CD4-positive, alpha-beta T cell treated with Interleukin-21 for 1 hour (primary cell): ENCODE results near the gene FAM47C.
"Not testable (repeated sequence)": the region's sequence is repeated elsewhere in the genome, so short reads cannot be mapped to it uniquely, and the experiment has no call there.

ENCODE experiments used
- DNase-seq: peaks from one replicate; pipeline ENCODE4 v3.0.0-alpha.2; 2020

Gene FAM47C

DNA sequence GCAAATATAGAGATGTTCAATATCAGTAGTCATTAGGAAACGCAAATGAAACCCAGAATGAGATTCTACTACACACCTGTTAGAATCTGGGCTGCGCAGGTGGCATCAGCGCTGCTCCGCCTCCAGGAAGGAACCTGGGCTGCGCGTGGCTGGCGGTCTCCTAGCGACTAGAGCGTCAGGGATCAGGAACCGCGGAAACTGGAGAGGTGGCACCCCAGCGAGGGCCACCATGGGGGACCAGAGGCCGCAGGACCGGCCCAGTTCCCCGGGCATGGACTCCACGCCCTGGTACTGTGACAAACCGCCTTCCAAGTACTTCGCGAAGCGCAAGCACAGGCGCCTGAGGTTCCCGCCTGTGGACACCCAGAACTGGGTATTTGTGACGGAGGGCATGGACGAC, at the start of gene FAM47C:
Gene FAM47C, plus strand, starts transcription at position 185 of the 400 bp plus-strand sequence. Its CDS starts 45 bp downstream, at position 230.
- not testable (repeated sequence) for DNase-seq

GRCh38 chrX:36961590-36961989, 46.6 kb upstream of the FAM47C start:
- DNase-seq: no peak

- no peak for DNase-seq
Observed at GRCh38 chrX:36963069-36963808, 44.9 kb upstream of the FAM47C start.

DNA sequence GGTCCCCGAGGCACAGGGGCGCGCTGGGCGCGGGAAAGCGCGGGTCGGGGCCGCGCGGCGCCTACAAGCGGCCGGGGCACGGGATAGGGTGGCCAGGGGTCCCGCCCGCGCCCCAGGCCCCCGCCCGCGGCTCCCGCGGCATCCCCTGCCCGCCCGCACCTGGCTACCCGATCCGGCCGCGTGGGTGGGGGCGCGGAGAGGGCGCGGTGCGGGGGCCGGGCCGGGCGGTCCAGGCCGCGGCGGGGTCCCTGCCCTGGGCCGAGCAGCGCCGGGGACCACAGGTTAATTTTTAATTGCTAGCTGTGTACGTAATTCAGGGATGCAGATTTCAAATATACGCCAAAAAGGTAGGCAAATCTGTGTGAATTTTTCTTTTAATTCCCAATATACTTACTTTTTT, 44.3 kb upstream of the FAM47C start:
- DNase-seq: no peak

GRCh38 chrX:36973575-36973974, 34.6 kb upstream of the FAM47C start:
- no peak for DNase-seq

- DNase-seq: no peak
Observed at GRCh38 chrX:36974911-36975310, 33.3 kb upstream of the FAM47C start.

GRCh38 chrX:36978886-36979285, 29.3 kb upstream of the FAM47C start:
- DNase-seq: no peak

- no peak for DNase-seq
Observed at GRCh38 chrX:36983831-36984230, 24.3 kb upstream of the FAM47C start.

GRCh38 chrX:36985416-36986209, 22.6 kb upstream of the FAM47C start:
- DNase-seq: not testable (repeated sequence)

GRCh38 chrX:36986231-36986630, 21.9 kb upstream of the FAM47C start:
- no peak for DNase-seq

DNA sequence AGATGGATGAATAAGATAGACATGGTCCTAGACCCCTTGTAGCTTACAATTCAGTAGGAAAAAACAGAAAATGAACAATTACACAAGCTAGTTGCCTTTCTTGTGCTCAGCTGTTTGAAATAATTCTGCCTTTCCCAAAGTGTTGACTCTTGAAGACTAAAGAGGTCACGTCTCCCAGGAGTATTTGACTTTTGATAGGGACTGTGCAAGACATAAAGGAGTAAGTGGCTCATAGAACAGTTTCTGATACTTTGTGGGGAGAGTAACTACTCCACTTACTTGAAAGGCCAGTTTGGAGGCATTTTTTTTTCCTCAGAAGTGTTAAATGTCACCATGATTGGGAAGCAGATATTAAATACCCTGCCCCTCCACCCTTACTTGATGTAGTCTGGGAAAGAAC, 21.0 kb upstream of the FAM47C start:
- DNase-seq: not testable (repeated sequence)

DNA sequence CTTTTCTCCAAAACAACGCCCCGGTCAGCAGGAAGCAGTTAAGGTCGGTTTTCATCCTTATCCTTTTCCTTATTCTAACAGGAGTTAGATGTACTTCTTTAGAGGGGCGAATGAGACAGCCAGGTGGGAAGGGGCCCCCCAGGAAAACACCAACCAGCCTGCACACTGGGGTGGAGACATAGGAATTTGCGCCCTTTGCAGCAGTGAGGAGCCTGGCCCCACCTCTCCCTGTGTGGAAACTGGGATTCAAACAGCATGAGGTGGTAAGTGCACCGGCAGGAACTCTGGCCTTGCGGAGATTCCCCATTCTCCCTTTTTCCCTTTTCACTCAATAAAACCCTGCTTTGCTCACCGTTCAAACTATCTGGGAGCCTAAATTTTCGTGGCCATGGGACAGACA, 8.0 kb upstream of the FAM47C start:
- no peak for DNase-seq

GRCh38 chrX:37010496-37010895, 2.3 kb downstream of the FAM47C start:
- no peak for DNase-seq

DNA sequence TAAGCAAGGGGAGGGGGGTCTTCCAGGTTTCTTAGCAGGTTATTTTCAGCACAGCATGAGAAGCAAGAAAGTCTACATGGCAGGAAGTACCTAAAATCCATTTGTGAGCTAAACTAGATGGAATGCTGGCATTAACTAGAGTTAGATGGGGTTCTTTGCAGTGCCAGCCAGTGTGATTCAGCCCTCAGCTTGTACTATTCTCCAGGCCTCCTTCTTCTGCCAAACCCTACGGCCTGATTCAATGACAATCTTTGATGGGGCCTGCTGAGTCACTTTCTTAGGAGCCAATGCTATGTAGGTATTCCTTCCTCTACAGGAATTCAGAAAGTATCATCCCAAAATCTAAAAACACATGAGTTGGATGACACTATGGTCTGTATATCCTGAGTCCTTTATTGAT, 26.1 kb downstream of the FAM47C start:
- not testable (repeated sequence) for DNase-seq

- not testable (repeated sequence) for DNase-seq
Observed at GRCh38 chrX:37036674-37037220, 28.6 kb downstream of the FAM47C start.

DNA sequence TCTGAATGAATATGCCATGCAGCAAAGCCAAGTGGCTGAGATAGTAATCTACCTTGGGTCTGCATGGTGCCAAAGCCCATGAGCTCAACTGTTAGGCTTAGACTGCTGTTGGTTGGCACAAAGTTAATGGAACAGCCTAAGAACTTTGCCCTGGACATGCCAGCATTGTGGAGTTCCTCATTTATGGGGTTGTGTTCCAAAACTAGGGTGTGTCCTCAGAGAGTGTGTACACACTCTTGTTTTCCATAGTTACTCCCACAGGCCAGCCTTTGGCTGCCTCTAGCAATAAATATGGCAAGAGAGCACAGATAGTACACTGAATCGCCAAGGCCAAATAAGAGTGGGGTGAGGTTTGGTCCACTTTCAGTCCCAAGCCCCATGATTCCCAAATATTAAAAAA, 30.6 kb downstream of the FAM47C start:
- not testable (repeated sequence) for DNase-seq

DNA sequence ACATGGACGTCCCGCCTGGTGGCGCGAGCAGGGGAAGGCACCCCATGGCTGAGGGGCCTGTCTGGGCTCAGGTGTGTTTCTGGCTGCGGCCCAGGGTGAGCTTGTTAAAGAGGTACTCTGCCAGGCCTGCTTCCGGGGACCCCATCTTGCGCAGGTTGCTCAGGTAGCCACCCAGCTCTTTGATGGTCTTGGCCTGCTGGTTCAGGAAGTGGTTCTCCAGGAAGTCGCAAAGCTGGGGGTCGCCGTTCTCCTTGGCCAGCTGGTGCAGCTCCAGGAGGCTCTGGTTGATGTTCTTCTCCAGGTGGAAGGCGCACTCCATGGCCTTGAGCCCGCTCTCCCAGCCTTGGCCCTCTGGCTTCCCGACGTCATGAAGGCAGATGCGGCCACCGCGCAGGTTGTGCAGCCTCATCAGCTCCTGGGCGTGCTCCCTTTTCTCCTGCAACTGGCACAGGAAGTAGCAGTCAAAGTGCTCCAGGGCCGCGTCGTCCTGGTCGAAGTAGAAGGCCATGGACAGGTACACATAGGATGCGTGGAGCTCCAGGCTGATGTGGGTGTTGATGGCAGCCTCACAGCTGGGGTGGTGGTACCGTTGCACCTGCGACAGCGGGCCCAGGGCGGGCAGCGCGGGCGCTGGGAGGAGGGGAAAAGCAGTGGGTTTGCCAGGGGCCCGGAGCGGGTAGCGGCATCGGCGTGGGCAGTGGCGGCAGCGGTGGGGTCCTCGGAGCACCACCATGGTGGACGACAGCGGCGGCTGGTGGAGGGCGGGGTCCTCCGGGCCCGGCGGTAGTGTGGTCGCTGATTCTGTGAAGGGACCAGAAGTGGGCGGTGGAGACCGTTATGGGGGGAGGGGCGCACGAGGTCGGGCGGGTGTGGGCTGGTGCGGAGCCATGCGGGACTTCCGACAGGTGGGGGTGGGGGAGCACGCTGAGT, 35.1 kb downstream of the FAM47C start:
- not testable (repeated sequence) for DNase-seq

- DNase-seq: no peak
Observed at GRCh38 chrX:37047776-37048175, 39.6 kb downstream of the FAM47C start.

- DNase-seq: not testable (repeated sequence)
Observed at GRCh38 chrX:37057572-37057971, 49.4 kb downstream of the FAM47C start.

GRCh38 chrX:37060999-37061398, 52.8 kb downstream of the FAM47C start:
- DNase-seq: no peak
